DOHH2 (cell line): Measurements from ENCODE around the gene GABRB1.

ENCODE experiments used
- CTCF ChIP-seq: fragments of 200-600 bp; sonication (generic); IDR thresholded peaks from one replicate; pipeline ENCODE4 v1.5.1; 2014; ENCODE audit warnings: antibody characterized with exemption, mild to moderate bottlenecking, low read depth, low read length; ENCODE audit not compliant: poor library complexity, severe bottlenecking
- EZH2phosphoT487 ChIP-seq: fragments of 200-600 bp; sonication (generic); IDR thresholded peaks from 2 replicates; pipeline ENCODE4 v1.6.1; 2017; ENCODE audit warnings: borderline replicate concordance, mild to moderate bottlenecking, antibody characterized with exemption, low read length, moderate library complexity, mixed read lengths

GRCh38 chr4:47386561-47387235 is 355.3 kb downstream of the GABRB1 start:
- TF ChIP-seq CTCF (no peak), EZH2phosphoT487 (no peak)
